WTC11 (cell line): ENCODE data around the gene MIDN. TPM values are rescaled to one million over a fixed set of nuclear protein-coding genes. Genes with fewer than 3 reads are reported as not detected.
A peak's percentile ranks its signal among the peaks of the same experiment; 100 is the strongest.

Experiments used
- ATAC-seq: fragments of 200-7000 bp; cut with Tn5 transposase; 2 replicates; pipeline ENCODE4 v1.10.0; 2021; ENCODE audit warnings: mild to moderate bottlenecking, moderate library complexity
- CTCF ChIA-PET: fragments of 300-600 bp; sonication (Branson Sonifier 250); formaldehyde crosslinking; loops from one replicate; lab custom pipeline; 2021; ENCODE audit warnings: antibody characterized with exemption; lab: Charles Lee
- POLR2A ChIA-PET: fragments of 350-600 bp; sonication (Branson Sonifier 250); formaldehyde crosslinking; loops from one replicate; lab custom pipeline; 2021; ENCODE audit warnings: antibody characterized with exemption; lab: Charles Lee
- DNase-seq: peaks from one replicate; pipeline ENCODE4 v3.0.0; 2021; ENCODE audit warnings: low spot score
- H3K27ac Mint-ChIP-seq: 2 replicates; pipeline ENCODE4 v1.8.0; 2021; ENCODE audit warnings: mixed read lengths
- H3K27me3 Mint-ChIP-seq: 2 replicates; pipeline ENCODE4 v1.8.0; 2021; ENCODE audit warnings: low read depth, mild to moderate bottlenecking, moderate library complexity, mixed read lengths
- H3K36me3 Mint-ChIP-seq: 2 replicates; pipeline ENCODE4 v1.8.0; 2021; ENCODE audit warnings: mixed read lengths
- H3K4me1 Mint-ChIP-seq: 2 replicates; pipeline ENCODE4 v1.8.0; 2022; ENCODE audit warnings: mixed read lengths
- H3K4me3 Mint-ChIP-seq: 2 replicates; pipeline ENCODE4 v1.8.0; 2021; ENCODE audit warnings: mild to moderate bottlenecking, moderate library complexity, mixed read lengths
- H3K9me3 Mint-ChIP-seq: 2 replicates; pipeline ENCODE4 v1.8.0; 2021; ENCODE audit warnings: mixed read lengths
- HMGXB4 ChIP-seq: sonication (generic); formaldehyde crosslinking; IDR thresholded peaks from 2 replicates; pipeline ENCODE4 v1.8.1; 2023; ENCODE audit warnings: mild to moderate bottlenecking, moderate library complexity, missing genetic modification reagents
- MAX ChIP-seq: sonication (generic); formaldehyde crosslinking; IDR thresholded peaks from 2 replicates; pipeline ENCODE4 v1.8.0; 2022; ENCODE audit warnings: mild to moderate bottlenecking, missing genetic modification reagents
- PRDM15 ChIP-seq: sonication (generic); formaldehyde crosslinking; IDR thresholded peaks from 2 replicates; pipeline ENCODE4 v1.8.0; 2022; ENCODE audit warnings: missing genetic modification reagents
- TCF7 ChIP-seq: sonication (generic); formaldehyde crosslinking; IDR thresholded peaks from 2 replicates; pipeline ENCODE4 v1.8.0; 2022; ENCODE audit warnings: mild to moderate bottlenecking, low read depth, missing genetic modification reagents, moderate library complexity
- USF2 ChIP-seq: sonication (generic); formaldehyde crosslinking; IDR thresholded peaks from 2 replicates; pipeline ENCODE4 v1.8.1; 2023; ENCODE audit warnings: mild to moderate bottlenecking, missing genetic modification reagents, moderate library complexity
- ZNF281 ChIP-seq: sonication (generic); formaldehyde crosslinking; IDR thresholded peaks from 2 replicates; pipeline ENCODE4 v1.8.0; 2023; ENCODE audit warnings: mild to moderate bottlenecking, missing genetic modification reagents
- ZNF532 ChIP-seq: fragments of 250-450 bp; sonication (Bioruptor Pico); IDR thresholded peaks from 2 replicates; pipeline ENCODE4 v1.9.0; 2021; ENCODE audit warnings: mild to moderate bottlenecking, borderline replicate concordance
- total RNA-seq: library from RNA; stranded (reverse); gene quantifications from 3 replicates; pipeline ENCODE4 v1.2.3, GENCODE V29; 2021

MIDN gene
- total RNA-seq, 1 experiment from 2014 or later: 189 TPM

- H3K4me1 Mint-ChIP-seq: peaks cover 15% of the 10 kb centered on the region
- DNase-seq (peak; percentile 39), ATAC-seq (no peak)
- peak overlapping the region; percentile 41 for H3K4me3 Mint-ChIP-seq
- H3K9me3 Mint-ChIP-seq: no peaks in the 10 kb centered on the region
- POLR2A ChIA-PET: no interaction called here
- H3K27ac Mint-ChIP-seq: no peak overlapping the region
- no peaks in the 10 kb centered on the region for H3K36me3 Mint-ChIP-seq
- TF ChIP-seq HMGXB4 (no peak), MAX (CRISPR knock-in tag) (peak; percentile 8; the same call in 1 of the 2 replicates)
- CTCF ChIA-PET: interaction anchor here (0.9 to 1.6 kb wide), 5 partner anchors 8 to 123 kb away, joined by 3 to 6 read pairs (median 5); no protein-coding TSS in a partner anchor
- peaks cover 4% of the 10 kb centered on the region; the same call in 1 of the 2 replicates for H3K27me3 Mint-ChIP-seq
Measured at GRCh38 chr19:1236576-1236975, 11.8 kb upstream of the MIDN start.

GRCh38 chr19:1237027-1237659 is 11.2 kb upstream of the MIDN start:
- DNase-seq (peak; percentile 36), ATAC-seq (no peak)
- CTCF ChIA-PET: interaction anchor here (1.0 to 1.6 kb wide), 4 partner anchors 15 to 124 kb away, joined by 3 to 6 read pairs (median 4); no protein-coding TSS in a partner anchor
- TF ChIP-seq HMGXB4 (0 out of 2 replicates have a peak, but pooled peaks have one; percentile 59), ZNF532 (CRISPR knock-in tag) (no peak), ZNF281 (CRISPR knock-in tag) (peak; percentile 27; the same call in 1 of the 2 replicates), TCF7 (CRISPR knock-in tag) (peak; percentile 28; the same call in 1 of the 2 replicates)
- POLR2A ChIA-PET: no interaction called here
- no peaks in the 10 kb centered on the region for H3K9me3 Mint-ChIP-seq
- H3K27ac Mint-ChIP-seq: no peak overlapping the region
- peaks cover 4% of the 10 kb centered on the region; the same call in 1 of the 2 replicates for H3K27me3 Mint-ChIP-seq
- peak overlapping the region; percentile 54 for H3K4me3 Mint-ChIP-seq
- no peaks in the 10 kb centered on the region for H3K36me3 Mint-ChIP-seq
- H3K4me1 Mint-ChIP-seq: peaks cover 15% of the 10 kb centered on the region

GRCh38 chr19:1237754-1238368 is 10.5 kb upstream of the MIDN start, which contains the start of gene CBARP:
TSS of gene CBARP (minus strand) at chr19:1238005. CDS start at chr19:1236100, 1,905 bp downstream.
- ATAC-seq: peak; percentile 6
- POLR2A ChIA-PET: interaction anchor here (0.9 to 1.7 kb wide), 3 partner anchors 29 to 125 kb away, joined by 3 to 6 read pairs (median 4); partner anchors contain the start of gene CIRBP
- TF ChIP-seq USF2 (CRISPR knock-in tag): peak; percentile 78
- TF ChIP-seq PRDM15 (CRISPR knock-in tag): no peak

More at GRCh38 chr19:1237754-1238368, 10.5 kb upstream of the MIDN start, which contains the start of gene CBARP:
- Mint-ChIP-seq H3K27me3 (peaks cover 4% of the 10 kb centered on the region; the same call in 1 of the 2 replicates), H3K4me1 (peaks cover 17% of the 10 kb centered on the region), H3K9me3 (no peaks in the 10 kb centered on the region), H3K27ac (peak within 1 kb of the TSS; percentile 87), H3K4me3 (peak within 1 kb of the TSS; percentile 76), H3K36me3 (no peaks in the 10 kb centered on the region)
- CTCF ChIA-PET: interaction anchor here (0.6 to 9.7 kb wide), 8 partner anchors 15 to 173 kb away, joined by 3 to 648 read pairs (median 5); partner anchors contain the start of gene CIRBP
- peak; percentile 54 for DNase-seq
